AG04450 (cell line): Measurements from ENCODE around the gene CABYR. TPM values are rescaled to one million over a fixed set of nuclear protein-coding genes. Genes with fewer than 3 reads are reported as not detected.

Experiments
- CTCF ChIA-PET: fragments of 300-600, 350-600 bp; formaldehyde crosslinking; extraction: SDS; loops from one replicate; lab custom pipeline; 2022; ENCODE audit warnings: antibody characterized with exemption, inconsistent platforms; lab: Charles Lee
- POLR2A ChIA-PET: fragments of 350-600 bp; formaldehyde crosslinking; extraction: SDS; loops from one replicate; lab custom pipeline; 2021; ENCODE audit warnings: antibody characterized with exemption, inconsistent platforms; lab: Yijun Ruan, JAX
- DNase-seq: peaks from one replicate; pipeline ENCODE4 v3.0.0-alpha.2; 2011; ENCODE audit warnings: low read depth, low spot score
- H3K27ac ChIP-seq: one replicate; pipeline ENCODE4 v1.5.1; 2012; ENCODE audit warnings: low read depth, low read length, control low read depth
- H3K27me3 ChIP-seq: one replicate; pipeline ENCODE4 v1.6.0; 2012; ENCODE audit warnings: low read length; ENCODE audit not compliant: control insufficient read depth, insufficient read depth
- H3K4me3 ChIP-seq: 2 replicates; pipeline ENCODE4 v1.5.1; 2011; ENCODE audit warnings: mild to moderate bottlenecking, low read depth, low read length, control low read depth
- H3K9me3 ChIP-seq: 2 replicates; pipeline ENCODE4 v1.5.1; 2012; ENCODE audit warnings: low read length; ENCODE audit not compliant: control insufficient read depth, insufficient read depth
- CTCF ChIP-seq: IDR thresholded peaks from 2 replicates; pipeline ENCODE4 v1.5.1; 2011; ENCODE audit warnings: low read depth, low read length, control low read depth, inconsistent platforms
- polyA plus RNA-seq: library from polyadenylated mRNA; depleted of rRNA; stranded (reverse); fragments of >200 nt; gene quantifications from 2 replicates; pipeline ENCODE4 v1.2.3, GENCODE V29; 2011

CABYR gene
- polyA plus RNA-seq, 1 experiment, result 11.8 TPM

- ChIA-PET POLR2A (interaction anchor here (0.7 kb wide), 1 partner anchor 18 kb away, joined by 4 read pairs; no protein-coding TSS in a partner anchor), CTCF (no interaction called here)
- Histone ChIP-seq H3K9me3 (peaks cover 6% of the 10 kb centered on the region; the same call in 1 of the 2 replicates), H3K4me3 (no peak overlapping the region), H3K27me3 (no peaks in the 10 kb centered on the region), H3K27ac (no peak overlapping the region)
- no peak for TF ChIP-seq CTCF
- no peak for DNase-seq
Measured at GRCh38 chr18:24094561-24094960, 44.3 kb upstream of the CABYR start.

- DNase-seq, result no peak
Measured at GRCh38 chr18:24095976-24096375, 42.9 kb upstream of the CABYR start.

GRCh38 chr18:24103320-24104021 is 35.4 kb upstream of the CABYR start:
- DNase-seq, result no peak
- peaks cover 2% of the 10 kb centered on the region; the same call in 1 of the 2 replicates for H3K9me3 ChIP-seq
- H3K27me3 ChIP-seq, result no peaks in the 10 kb centered on the region
- ChIA-PET CTCF (no interaction called here), POLR2A (no interaction called here)
- no peak overlapping the region for H3K27ac ChIP-seq
- no peak overlapping the region for H3K4me3 ChIP-seq
- TF ChIP-seq CTCF, result no peak

More at GRCh38 chr18:24095976-24096375, 42.9 kb upstream of the CABYR start:
- no peak for TF ChIP-seq CTCF
- Histone ChIP-seq H3K27ac (no peak overlapping the region), H3K4me3 (no peak overlapping the region), H3K27me3 (no peaks in the 10 kb centered on the region), H3K9me3 (peaks cover 6% of the 10 kb centered on the region; the same call in 1 of the 2 replicates)
- POLR2A ChIA-PET, result no interaction called here
- CTCF ChIA-PET, result interaction anchor here (0.9 to 1.7 kb wide), 2 partner anchors 24 to 178 kb away, joined by 4 to 5 read pairs; no protein-coding TSS in a partner anchor

GRCh38 chr18:24104486-24104885 is 34.4 kb upstream of the CABYR start:
- Histone ChIP-seq H3K4me3 (no peak overlapping the region), H3K27me3 (no peaks in the 10 kb centered on the region), H3K9me3 (no peaks in the 10 kb centered on the region), H3K27ac (no peak overlapping the region)
- POLR2A ChIA-PET, result no interaction called here
- CTCF ChIA-PET, result no interaction called here
- no peak for TF ChIP-seq CTCF
- no peak for DNase-seq

GRCh38 chr18:24108641-24109040 is 30.2 kb upstream of the CABYR start:
- Histone ChIP-seq H3K27ac (no peak overlapping the region), H3K4me3 (no peak overlapping the region), H3K27me3 (no peaks in the 10 kb centered on the region), H3K9me3 (no peaks in the 10 kb centered on the region)
- DNase-seq, result no peak
- ChIA-PET CTCF (no interaction called here), POLR2A (no interaction called here)
- TF ChIP-seq CTCF, result no peak
